NCI-H1694 treated with DMSO at 0.1 percent for 48 hours (cell line): ENCODE data around the gene LPGAT1.
"Not testable (repeated sequence)": the region's sequence is repeated elsewhere in the genome, so short reads cannot be mapped to it uniquely, and the experiment has no call there.

ENCODE experiments used
- DNase-seq: peaks from one replicate; lab custom pipeline; 2025; lab: John Stamatoyannopoulos, UW

Gene LPGAT1

DNA sequence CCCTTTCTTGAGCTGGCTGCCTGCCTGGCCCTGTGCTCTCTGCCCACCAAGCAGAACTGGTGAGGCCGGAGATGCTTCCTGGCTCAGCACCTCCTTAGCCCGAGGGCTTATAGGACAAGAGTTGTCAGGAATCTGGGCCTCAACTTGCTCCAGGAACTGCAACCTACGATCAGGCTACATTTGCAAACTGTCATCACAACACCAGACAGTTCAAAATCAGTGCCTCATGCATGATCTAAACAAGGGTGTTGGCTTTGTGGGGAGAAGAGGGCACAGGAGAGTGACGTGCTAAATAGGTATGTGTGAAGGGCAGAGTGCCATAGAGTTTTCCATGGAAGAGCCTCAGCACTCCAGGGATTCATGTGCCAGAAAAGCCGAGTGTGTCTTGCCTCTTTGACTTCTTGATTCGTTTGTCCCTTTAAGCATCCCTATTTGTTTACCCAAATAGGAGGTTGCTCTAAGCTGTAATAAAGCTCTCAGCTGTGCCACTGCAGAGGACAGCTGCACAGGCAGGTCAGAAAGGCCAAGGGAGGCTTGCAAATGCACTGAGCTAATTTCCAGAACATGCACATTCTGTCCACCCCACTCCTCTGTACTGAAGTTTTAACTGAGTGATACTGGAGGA is 125.0 kb downstream of the LPGAT1 start:
- no peak for DNase-seq

DNA sequence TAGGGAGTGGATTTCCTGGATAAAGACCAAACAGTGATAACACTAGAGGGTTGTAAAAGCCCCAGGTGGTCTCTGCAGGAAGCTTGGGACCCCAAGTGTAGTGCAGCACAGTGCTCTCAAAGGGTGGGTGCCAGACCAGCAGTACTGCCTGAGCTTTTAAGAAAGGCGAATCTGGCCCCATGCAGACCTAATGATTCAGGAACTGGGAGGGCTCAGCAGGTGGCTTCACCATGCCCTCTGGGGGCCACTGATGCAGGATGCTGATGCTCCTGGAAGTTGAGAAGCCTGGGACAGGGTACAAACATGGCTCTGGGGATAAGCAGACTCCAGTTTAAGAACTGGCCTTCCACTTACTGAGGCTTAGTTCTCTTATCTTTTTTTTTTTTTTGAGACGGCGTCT is 126.0 kb downstream of the LPGAT1 start:
- DNase-seq = no peak

DNA sequence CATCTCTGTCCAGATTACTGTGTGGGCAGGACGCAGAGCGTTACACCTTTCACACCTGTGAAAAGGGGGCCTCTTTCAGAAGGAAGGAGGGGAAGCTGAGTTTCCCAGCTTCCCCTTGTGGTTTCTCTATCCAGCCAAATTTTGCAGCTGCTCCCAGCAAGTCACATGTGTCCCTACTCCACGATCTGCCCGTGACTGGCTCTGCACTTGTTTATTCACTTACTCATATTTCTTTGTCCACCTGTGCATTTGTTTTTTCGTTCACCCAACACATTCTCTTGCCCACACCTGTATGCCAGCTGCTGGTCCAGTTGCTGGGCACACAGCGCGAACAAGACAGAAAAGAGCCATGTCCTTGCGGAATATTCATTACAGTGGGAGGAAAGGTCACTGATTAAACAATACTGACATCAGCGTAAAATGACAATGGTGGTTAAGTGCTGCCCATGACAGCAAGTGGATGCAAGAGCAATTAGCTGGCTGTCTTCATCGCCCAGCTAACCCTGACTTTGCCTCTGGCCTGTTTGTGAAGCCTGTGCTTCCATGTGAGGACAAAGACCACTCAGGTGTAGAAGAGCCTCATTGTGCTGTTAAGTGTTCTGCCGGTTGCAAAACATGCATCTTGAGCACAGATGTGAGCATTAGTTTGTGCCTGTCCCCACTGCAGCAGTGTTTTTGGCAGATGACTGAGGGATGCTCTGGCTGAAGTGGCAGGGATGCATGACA is 126.6 kb downstream of the LPGAT1 start:
- no peak for DNase-seq

DNA sequence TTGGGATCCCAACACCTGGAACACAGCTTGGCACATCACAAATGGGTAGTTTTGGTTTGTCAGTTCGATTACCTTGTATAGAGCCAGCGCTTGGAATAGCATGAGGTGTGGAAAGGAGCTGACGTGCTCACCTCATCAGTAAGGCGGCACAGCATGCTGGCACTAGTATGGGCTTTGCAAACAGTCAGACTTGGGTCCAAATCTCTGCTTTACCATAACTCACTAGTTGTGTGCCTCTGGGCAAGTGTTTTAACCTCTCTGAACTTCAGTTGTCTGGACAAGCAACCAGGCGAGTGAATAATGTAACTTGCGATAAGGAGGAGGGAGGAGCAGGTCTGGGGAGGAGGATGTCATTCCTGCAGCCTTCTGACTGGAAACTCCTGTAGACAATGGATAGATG is 128.8 kb downstream of the LPGAT1 start:
- DNase-seq = no peak

DNA sequence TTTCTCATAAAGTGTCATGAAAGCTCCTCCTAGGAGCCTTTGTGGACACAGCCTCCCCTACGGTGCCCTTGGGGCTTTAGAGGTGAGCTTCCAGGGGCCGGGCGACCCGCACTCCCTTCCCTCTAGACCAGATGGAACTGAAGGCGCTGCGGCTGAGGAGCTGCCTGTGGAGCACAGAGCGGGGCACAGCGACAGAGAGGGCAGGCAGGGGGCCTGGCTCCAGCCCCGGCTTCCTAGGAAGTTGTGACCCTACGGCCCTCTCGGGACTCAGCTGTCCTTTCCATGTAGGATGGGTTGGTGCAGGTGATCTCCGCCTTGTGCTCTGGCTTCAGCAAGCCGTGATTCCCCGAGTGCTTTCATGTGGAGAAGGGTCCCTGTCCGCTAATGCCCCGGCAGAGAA is 131.5 kb downstream of the LPGAT1 start:
- DNase-seq = no peak

DNA sequence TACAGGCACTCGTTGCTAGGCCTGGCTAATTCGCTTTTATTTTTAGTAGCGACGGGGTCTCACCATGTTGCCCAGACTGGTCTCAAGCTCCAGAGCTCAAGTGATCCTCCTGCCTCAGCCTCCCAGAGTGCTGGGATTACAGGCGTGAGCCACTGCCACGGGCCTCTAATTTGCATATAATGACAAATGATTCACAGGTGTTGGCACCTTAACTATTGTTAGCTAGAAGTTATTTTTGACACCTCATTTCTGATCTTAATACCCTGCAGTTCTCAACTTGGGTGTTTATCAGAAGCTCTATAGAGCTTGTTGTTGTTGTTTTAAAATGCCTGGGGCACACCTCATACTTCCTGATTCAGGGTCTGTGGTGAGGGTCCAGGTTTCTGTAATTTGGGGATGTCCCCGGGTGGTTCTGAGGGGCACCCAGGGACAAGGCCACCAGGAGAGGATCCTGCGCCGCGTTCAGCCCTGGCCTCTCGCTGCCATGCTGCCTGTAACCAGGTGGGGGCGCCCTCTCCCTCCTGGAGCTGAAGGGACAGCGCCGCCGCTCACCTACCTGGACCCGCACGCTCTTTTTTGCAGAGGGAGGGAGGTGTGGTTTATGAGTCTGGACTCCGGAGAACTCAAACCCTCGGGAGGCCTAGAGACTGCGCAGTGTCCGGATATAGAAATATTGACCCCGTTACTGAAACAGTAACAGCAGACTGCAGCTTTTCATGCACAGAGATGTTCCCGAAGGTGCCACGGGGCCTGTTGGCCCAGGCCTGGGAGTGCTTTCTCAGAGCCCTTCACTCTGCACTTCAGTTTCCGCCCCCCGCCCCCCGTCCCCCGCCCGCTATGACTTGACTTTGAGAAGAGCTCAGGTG is 132.2 kb downstream of the LPGAT1 start:
- DNase-seq = peak; percentile 69

DNA sequence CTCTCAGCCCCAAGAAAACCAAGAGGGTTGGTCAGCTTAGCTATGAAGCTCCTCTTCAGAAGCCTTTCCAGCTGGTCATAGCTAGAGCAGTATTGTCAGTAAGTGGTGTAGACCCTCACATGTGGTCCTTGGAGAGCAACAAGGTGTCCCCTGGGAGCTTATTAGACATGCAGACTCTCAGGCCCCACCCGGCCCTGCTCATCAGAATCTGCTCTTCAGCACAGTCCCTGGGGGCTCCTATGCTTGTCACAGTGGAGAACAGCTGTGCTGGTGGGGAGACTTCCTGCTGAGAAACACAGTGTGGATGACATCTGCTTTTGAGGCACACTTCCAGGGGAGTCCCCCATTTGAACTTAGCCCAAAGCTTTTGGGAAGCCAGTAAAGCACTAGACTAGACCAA is 133.2 kb downstream of the LPGAT1 start:
- DNase-seq = peak; percentile 26

DNA sequence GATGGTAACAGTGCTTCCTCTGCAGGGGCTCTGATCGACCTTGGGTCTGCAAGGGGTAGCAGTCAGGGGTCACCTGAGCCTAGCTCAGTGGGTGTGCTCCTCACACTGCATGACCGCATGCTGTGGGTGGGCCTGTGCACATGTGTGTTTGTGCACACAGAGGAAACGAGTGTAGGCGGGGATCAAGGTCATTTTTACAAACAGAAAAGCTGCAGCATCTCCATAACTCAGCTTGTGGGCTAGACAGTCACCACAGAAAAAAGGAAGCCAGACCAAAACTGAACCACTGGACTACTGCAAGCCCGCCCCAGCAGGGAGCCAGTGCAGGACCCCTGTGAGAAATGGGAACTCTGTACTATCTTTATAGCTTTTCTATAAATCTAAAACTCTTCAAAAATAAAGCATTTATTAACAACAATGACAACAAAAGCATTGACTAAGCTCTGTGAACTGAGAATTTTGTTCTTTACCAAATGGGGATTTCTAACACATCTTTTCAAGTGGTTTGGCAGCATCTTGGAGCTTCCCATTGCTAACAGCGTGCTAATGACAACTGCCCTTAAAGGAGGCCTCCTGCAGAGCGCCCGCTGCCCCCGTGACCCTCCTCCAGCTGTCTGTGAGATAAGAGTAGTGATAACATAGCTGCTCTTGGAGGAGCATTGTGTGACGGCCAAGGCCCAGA is 135.3 kb downstream of the LPGAT1 start:
- no peak for DNase-seq

DNA sequence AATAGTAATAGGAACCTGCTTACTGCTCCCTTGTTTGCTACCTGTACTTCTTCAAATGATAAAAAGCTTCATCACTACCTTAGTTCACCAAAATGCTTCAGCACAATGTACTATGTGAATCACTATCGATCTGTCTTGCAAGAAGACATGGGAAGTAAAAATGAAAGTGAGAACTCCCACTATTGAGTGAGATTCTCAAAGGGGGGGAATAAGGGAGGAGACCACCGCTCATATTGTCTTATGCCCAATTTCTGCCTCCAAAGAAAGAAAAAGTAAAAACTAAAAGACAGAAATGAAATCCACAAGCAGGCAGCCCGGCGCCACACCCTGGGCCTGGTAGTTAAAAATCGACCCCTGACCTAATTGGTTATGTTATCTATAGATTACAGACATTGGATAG is 136.7 kb downstream of the LPGAT1 start:
- DNase-seq = not testable (repeated sequence)
